Measurements from ENCODE around the gene SERPINB8.
"Not testable (repeated sequence)": the region's sequence is repeated elsewhere in the genome, so short reads cannot be mapped to it uniquely, and the experiment has no call there.

GRCh38 chr18:63940543-63941050, 29.3 kb upstream of the SERPINB8 start:
- TF ChIP-seq CTCF (IDR thresholded peaks at IDR 0.05; ENCODE audit: low read depth, low read length, poor library complexity, severe bottlenecking); EZH2phosphoT487 (IDR thresholded peaks at IDR 0.05; ENCODE audit: borderline replicate concordance, low read length): not testable (repeated sequence)

All from DOHH2 (cell line).